ENCODE results near the gene HELT. TPM values are rescaled to one million over a fixed set of nuclear protein-coding genes. Genes with fewer than 3 reads are reported as not detected.

Gene HELT
- total and polyA plus RNA-seq, 2 donors (not counting 1 experiment from before 2014, with no cell fraction given) = not detected

- Histone ChIP-seq H3K4me2 (ENCODE audit: extremely low read depth, insufficient read depth, low read length) (no peak overlapping the region), H3K27ac (ENCODE audit: insufficient read depth, low read length) (no peak overlapping the region), H3K9me3 (ENCODE audit: control insufficient read depth, insufficient read depth, low read depth, low read length) (no peaks in the 10 kb centered on the region), H3K27me3 (ENCODE audit: control insufficient read depth, insufficient read depth, low read length) (peaks cover 5% of the 10 kb centered on the region), H2AFZ (ENCODE audit: low read length) (no peak overlapping the region), H4K20me1 (ENCODE audit: control insufficient read depth, extremely low read depth, insufficient read depth, low read length) (no peaks in the 10 kb centered on the region), H3K79me2 (ENCODE audit: control insufficient read depth, insufficient read depth, low read length) (no peaks in the 10 kb centered on the region), H3K4me3 (replicated peaks in 1 of 4; ENCODE audit: control extremely low read depth in 1 of 4, insufficient read depth in 1 of 4, low read depth in 3 of 4, low read length in 4 of 4) (no peak overlapping the region), H3K4me1 (ENCODE audit: control insufficient read depth, extremely low read depth, insufficient read depth, low read length) (no peaks in the 10 kb centered on the region), H3K9ac (ENCODE audit: insufficient read depth, low read length) (no peak overlapping the region), H3K36me3 (ENCODE audit: control insufficient read depth, insufficient read depth, low read length) (no peaks in the 10 kb centered on the region)
- TF ChIP-seq CTCF (conservative IDR thresholded peaks at IDR 0.05 in 1 of 2, IDR thresholded peaks at IDR 0.05 in 1 of 2; ENCODE audit: low read depth in 1 of 2, low read length in 2 of 2) (no peak), EZH2 (IDR thresholded peaks at IDR 0.05; ENCODE audit: low read length, missing control alignments) (no peak)
- DNase-seq (ENCODE audit: low read depth in 2 of 2) = no peak
Measured at GRCh38 chr4:185061610-185062009, 43.3 kb downstream of the HELT start.

GRCh38 chr4:185062606-185063005, 44.3 kb downstream of the HELT start:
- H3K36me3 ChIP-seq (ENCODE audit: control insufficient read depth, insufficient read depth, low read length) = no peaks in the 10 kb centered on the region
- H3K4me1 ChIP-seq (ENCODE audit: control insufficient read depth, extremely low read depth, insufficient read depth, low read length) = no peaks in the 10 kb centered on the region
- H3K9me3 ChIP-seq (ENCODE audit: control insufficient read depth, insufficient read depth, low read depth, low read length) = no peaks in the 10 kb centered on the region
- H2AFZ ChIP-seq (ENCODE audit: low read length) = no peak overlapping the region
- no peaks in the 10 kb centered on the region for H3K79me2 ChIP-seq (ENCODE audit: control insufficient read depth, insufficient read depth, low read length)
- no peak overlapping the region for H3K27ac ChIP-seq (ENCODE audit: insufficient read depth, low read length)
- H3K9ac ChIP-seq (ENCODE audit: insufficient read depth, low read length) = no peak overlapping the region
- H4K20me1 ChIP-seq (ENCODE audit: control insufficient read depth, extremely low read depth, insufficient read depth, low read length) = no peaks in the 10 kb centered on the region
- no peak for DNase-seq (ENCODE audit: low read depth in 2 of 2)
- TF ChIP-seq EZH2 (IDR thresholded peaks at IDR 0.05; ENCODE audit: low read length, missing control alignments) (no peak), CTCF (conservative IDR thresholded peaks at IDR 0.05 in 1 of 2, IDR thresholded peaks at IDR 0.05 in 1 of 2; ENCODE audit: low read depth in 1 of 2, low read length in 2 of 2) (no peak)
- H3K4me2 ChIP-seq (ENCODE audit: extremely low read depth, insufficient read depth, low read length) = no peak overlapping the region
- no peak overlapping the region for H3K4me3 ChIP-seq (replicated peaks in 1 of 4; ENCODE audit: control extremely low read depth in 1 of 4, insufficient read depth in 1 of 4, low read depth in 3 of 4, low read length in 4 of 4)
- no peaks in the 10 kb centered on the region for H3K27me3 ChIP-seq (ENCODE audit: control insufficient read depth, insufficient read depth, low read length)

GRCh38 chr4:185066179-185066578, 47.9 kb downstream of the HELT start:
- no peak overlapping the region for H3K27ac ChIP-seq (ENCODE audit: insufficient read depth, low read length)
- no peak overlapping the region for H3K4me3 ChIP-seq (replicated peaks in 1 of 4; ENCODE audit: control extremely low read depth in 1 of 4, insufficient read depth in 1 of 4, low read depth in 3 of 4, low read length in 4 of 4)
- H3K9ac ChIP-seq (ENCODE audit: insufficient read depth, low read length) = no peak overlapping the region
- no peak overlapping the region for H3K4me2 ChIP-seq (ENCODE audit: extremely low read depth, insufficient read depth, low read length)
- no peaks in the 10 kb centered on the region for H3K27me3 ChIP-seq (ENCODE audit: control insufficient read depth, insufficient read depth, low read length)
- H3K36me3 ChIP-seq (ENCODE audit: control insufficient read depth, insufficient read depth, low read length) = no peaks in the 10 kb centered on the region
- no peaks in the 10 kb centered on the region for H4K20me1 ChIP-seq (ENCODE audit: control insufficient read depth, extremely low read depth, insufficient read depth, low read length)
- DNase-seq (ENCODE audit: low read depth in 2 of 2) = no peak
- no peaks in the 10 kb centered on the region for H3K79me2 ChIP-seq (ENCODE audit: control insufficient read depth, insufficient read depth, low read length)
- H3K9me3 ChIP-seq (ENCODE audit: control insufficient read depth, insufficient read depth, low read depth, low read length) = no peaks in the 10 kb centered on the region
- no peaks in the 10 kb centered on the region for H3K4me1 ChIP-seq (ENCODE audit: control insufficient read depth, extremely low read depth, insufficient read depth, low read length)
- H2AFZ ChIP-seq (ENCODE audit: low read length) = no peak overlapping the region
- TF ChIP-seq CTCF (conservative IDR thresholded peaks at IDR 0.05 in 1 of 2, IDR thresholded peaks at IDR 0.05 in 1 of 2; ENCODE audit: low read depth in 1 of 2, low read length in 2 of 2) (no peak), EZH2 (IDR thresholded peaks at IDR 0.05; ENCODE audit: low read length, missing control alignments) (no peak)
